ENCODE results near the gene CHEK2. TPM values are rescaled to one million over a fixed set of nuclear protein-coding genes. Genes with fewer than 3 reads are reported as not detected.
"Not testable (repeated sequence)": the region's sequence is repeated elsewhere in the genome, so short reads cannot be mapped to it uniquely, and the experiment has no call there.

Gene CHEK2
- polyA plus RNA-seq, 1 experiment: 9.4 TPM

DNA sequence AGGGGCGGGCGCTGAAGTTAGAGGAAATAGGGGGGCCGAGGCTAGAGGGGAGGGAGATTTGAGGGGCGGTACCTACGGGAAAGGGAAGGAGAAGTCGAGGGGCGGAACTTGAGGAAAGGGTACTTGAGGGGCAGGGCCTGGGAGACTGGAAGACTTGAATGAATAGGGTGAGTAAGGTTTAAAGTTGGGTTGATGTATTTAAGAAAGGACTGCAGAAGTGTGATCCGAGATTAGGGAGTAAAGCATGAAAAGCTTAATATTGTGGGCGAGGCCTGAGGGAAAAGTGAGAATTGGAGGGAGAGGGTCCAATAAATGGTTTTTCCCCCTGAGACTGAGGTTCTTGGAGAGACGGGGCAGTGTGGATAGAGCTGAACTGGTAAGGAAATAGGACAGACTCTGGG lies 942 bp upstream of the CHEK2 start:
- DNase-seq (ENCODE audit: low read depth): no peak
- CTCF ChIA-PET: interaction anchor here (1.2 to 1.5 kb wide), 2 partner anchors 30 to 142 kb away, joined by 3 read pairs; no protein-coding TSS in a partner anchor
- TF ChIP-seq, protein P1, sequence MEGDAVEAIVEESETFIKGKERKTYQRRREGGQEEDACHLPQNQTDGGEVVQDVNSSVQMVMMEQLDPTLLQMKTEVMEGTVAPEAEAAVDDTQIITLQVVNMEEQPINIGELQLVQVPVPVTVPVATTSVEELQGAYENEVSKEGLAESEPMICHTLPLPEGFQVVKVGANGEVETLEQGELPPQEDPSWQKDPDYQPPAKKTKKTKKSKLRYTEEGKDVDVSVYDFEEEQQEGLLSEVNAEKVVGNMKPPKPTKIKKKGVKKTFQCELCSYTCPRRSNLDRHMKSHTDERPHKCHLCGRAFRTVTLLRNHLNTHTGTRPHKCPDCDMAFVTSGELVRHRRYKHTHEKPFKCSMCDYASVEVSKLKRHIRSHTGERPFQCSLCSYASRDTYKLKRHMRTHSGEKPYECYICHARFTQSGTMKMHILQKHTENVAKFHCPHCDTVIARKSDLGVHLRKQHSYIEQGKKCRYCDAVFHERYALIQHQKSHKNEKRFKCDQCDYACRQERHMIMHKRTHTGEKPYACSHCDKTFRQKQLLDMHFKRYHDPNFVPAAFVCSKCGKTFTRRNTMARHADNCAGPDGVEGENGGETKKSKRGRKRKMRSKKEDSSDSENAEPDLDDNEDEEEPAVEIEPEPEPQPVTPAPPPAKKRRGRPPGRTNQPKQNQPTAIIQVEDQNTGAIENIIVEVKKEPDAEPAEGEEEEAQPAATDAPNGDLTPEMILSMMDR (IDR thresholded peaks at IDR 0.05; ENCODE audit: insufficient read depth, low read depth, low read length): no peak
- POLR2A ChIA-PET: no interaction called here
- Histone ChIP-seq H3K27me3 (ENCODE audit: control insufficient read depth, insufficient read depth, low read length) (no peaks in the 10 kb centered on the region), H3K4me3 (ENCODE audit: low read depth, low read length) (peak overlapping the region; percentile 69), H3K36me3 (ENCODE audit: control insufficient read depth, insufficient read depth, low read length) (peaks cover 6% of the 10 kb centered on the region; the same call in 1 of the 2 replicates)

DNA sequence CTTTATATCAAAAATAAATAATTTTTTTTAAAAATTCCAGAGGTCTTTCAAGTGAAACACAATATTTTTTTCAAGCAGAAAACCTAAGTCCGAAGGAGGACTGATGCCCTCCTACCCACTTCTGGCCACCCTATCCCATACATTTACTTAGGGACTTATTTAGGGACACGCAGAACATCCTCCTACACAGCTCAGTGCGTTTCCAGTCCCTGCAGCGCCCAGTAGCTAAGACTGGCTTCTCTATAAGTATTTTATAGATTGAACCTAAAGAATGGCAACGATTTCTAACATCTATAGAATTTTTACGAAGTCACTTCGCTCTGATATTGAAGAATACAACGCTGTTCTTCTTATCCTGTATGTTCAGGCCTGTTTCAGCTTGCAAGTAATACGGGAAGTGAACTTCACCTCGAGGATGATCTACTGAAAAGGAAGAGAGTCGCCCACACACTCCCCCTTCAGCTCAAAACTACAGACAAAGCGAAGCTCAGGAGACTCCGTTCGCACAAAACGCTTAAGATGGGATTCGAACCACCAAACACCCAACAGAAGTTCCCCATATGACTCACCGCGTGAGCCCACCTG lies 328 bp downstream of the CHEK2 start:
- ChIA-PET POLR2A (no interaction called here), CTCF (interaction anchor here (1.5 kb wide), 1 partner anchor 29 kb away, joined by 3 read pairs; no protein-coding TSS in a partner anchor)
- H3K4me3 ChIP-seq (ENCODE audit: low read depth, low read length): peak overlapping the region; percentile 69
- no peak for DNase-seq (ENCODE audit: low read depth)
- TF ChIP-seq, protein P1 (IDR thresholded peaks at IDR 0.05; ENCODE audit: insufficient read depth, low read depth, low read length): no peak
- peaks cover 5% of the 10 kb centered on the region; the same call in 1 of the 2 replicates for H3K36me3 ChIP-seq (ENCODE audit: control insufficient read depth, insufficient read depth, low read length)
- H3K27me3 ChIP-seq (ENCODE audit: control insufficient read depth, insufficient read depth, low read length): no peaks in the 10 kb centered on the region

DNA sequence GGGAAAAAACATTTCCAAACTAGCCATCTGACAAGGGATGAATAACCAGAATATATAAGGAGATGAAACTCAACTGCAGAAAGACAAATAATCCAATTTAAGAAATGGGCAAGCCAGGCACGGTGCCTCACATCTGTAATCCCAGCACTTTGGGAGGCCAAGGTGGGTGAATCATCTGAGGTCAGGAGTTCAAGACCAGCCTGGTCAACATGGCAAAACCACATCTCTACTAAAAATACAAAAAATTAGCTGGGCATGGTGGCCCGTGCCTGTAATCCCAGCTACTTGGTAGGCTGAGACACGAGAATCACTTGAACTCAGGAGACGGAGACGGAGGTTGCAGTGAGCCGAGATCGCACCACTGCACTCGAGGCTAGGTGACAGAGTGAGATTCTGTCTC lies 2.7 kb downstream of the CHEK2 start:
- H3K36me3 ChIP-seq (ENCODE audit: control insufficient read depth, insufficient read depth, low read length); CTCF ChIA-PET; POLR2A ChIA-PET; H3K27me3 ChIP-seq (ENCODE audit: control insufficient read depth, insufficient read depth, low read length); H3K4me3 ChIP-seq (ENCODE audit: low read depth, low read length); DNase-seq (ENCODE audit: low read depth): not testable (repeated sequence)

DNA sequence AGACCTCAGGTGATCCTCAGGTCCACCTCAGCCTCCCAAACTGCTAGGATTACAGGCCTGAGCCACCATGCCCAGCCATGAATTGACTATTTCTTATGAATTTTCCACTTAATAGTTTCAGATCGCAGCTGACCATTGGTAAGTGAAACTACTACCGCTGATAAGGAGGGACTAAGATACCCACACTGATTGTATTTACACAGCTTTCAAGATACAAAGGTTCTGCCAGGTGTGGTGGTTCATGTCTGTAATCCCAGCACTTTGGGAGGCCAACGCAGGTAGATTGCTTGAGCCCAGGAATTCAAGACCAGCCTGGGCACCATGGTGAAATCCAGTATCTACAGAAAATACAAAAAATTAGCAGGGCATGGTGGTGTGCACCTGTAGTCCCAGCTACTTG lies 3.9 kb downstream of the CHEK2 start:
- no peaks in the 10 kb centered on the region for H3K27me3 ChIP-seq (ENCODE audit: control insufficient read depth, insufficient read depth, low read length)
- ChIA-PET CTCF (interaction anchor here (1.2 kb wide), 1 partner anchor 12 kb away, joined by 3 read pairs; no protein-coding TSS in a partner anchor), POLR2A (no interaction called here)
- no peaks in the 10 kb centered on the region; the same call in none of the 2 replicates for H3K36me3 ChIP-seq (ENCODE audit: control insufficient read depth, insufficient read depth, low read length)
- no peak overlapping the region for H3K4me3 ChIP-seq (ENCODE audit: low read depth, low read length)
- no peak for DNase-seq (ENCODE audit: low read depth)
- TF ChIP-seq, protein P1 (IDR thresholded peaks at IDR 0.05; ENCODE audit: insufficient read depth, low read depth, low read length): no peak

DNA sequence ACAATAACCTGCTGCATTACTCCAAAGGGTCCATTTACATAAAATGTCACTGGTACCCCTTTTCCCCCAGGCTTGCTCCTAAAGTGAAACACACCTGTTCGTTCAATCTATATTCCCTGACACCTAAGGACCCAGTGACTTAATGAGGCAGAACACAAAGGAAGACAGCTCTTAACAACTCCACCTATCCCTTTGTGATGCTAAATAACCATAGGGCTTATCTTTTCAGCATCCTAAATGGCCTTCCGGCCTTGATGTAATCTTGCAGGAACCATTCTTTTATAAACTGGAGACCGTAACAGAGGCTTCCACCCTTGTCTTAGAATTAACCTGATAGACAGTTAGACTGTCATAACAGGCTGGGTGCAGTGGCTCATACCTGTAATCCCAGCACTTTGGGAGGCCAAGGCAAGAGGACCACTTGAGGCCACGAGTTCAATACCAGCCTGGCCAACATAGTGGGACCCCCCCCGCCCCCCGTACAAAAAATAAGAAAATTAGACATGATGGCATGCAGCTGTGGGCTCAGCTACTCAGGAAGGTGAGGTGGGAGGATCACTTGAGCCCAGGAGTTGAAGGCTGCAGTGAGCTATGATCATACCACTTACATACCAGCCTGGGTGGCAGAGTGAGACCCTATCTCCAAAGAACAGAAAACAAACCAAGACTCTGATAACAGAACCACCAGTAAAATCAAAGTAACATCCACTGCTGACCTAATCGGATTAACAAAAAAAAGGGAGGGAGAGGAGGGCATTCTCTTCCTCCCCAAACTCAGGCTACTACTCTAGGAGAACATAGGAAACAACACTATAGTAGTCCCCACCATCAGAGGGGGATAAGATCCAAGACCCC lies 5.1 kb downstream of the CHEK2 start:
- no peak for DNase-seq (ENCODE audit: low read depth)
- POLR2A ChIA-PET: no interaction called here
- TF ChIP-seq, protein P1 (IDR thresholded peaks at IDR 0.05; ENCODE audit: insufficient read depth, low read depth, low read length): no peak
- no peaks in the 10 kb centered on the region for H3K27me3 ChIP-seq (ENCODE audit: control insufficient read depth, insufficient read depth, low read length)
- CTCF ChIA-PET: interaction anchor here (0.6 to 0.7 kb wide), 2 partner anchors 16 to 21 kb away, joined by 3 to 4 read pairs; no protein-coding TSS in a partner anchor
- no peak overlapping the region for H3K4me3 ChIP-seq (ENCODE audit: low read depth, low read length)
- H3K36me3 ChIP-seq (ENCODE audit: control insufficient read depth, insufficient read depth, low read length): no peaks in the 10 kb centered on the region; the same call in none of the 2 replicates
